ENCODE data around the gene TCP11L2.

The TCP11L2 gene

DNA sequence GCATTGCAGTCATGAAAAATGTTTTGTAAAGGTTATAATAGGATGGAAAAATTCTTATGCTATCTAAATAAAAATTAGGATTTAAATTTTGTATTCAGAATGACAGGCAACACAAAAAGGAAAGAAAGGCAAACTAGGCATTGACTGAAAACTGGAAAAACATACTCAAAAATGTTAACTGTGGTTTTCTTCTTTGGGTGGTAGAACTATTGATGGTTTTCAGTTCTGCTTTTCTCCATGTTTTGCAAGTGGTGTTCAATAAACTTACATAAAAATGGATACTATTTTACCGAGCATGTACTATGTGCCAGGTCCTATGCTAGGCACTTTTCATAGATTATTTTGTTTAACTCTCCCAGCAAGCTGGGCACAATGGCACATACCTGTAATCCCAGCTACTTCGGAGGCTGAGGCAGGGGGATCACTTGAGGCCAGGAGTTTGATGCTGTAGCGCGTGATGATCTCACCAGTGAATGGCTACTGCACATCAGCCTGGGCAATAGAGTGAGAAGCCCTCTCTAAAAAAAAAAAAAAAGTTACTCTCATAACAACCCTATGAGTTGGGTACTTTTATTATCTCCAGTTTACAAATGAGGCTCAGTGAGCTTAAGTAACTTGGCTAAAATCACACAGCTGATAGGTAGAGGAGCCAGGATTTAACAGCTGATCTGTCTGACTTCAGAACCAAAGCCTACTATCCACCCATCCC, 26.3 kb upstream of the TCP11L2 start:
- H3K36me3 ChIP-seq (ENCODE audit: insufficient read depth, low read length) = no peaks in the 10 kb centered on the region
- H3F3A ChIP-seq (ENCODE audit: low read depth) = no peaks in the 10 kb centered on the region
- H3K9ac ChIP-seq (ENCODE audit: low read depth, low read length, poor library complexity, severe bottlenecking) = no peak overlapping the region
- H2AFZ ChIP-seq (ENCODE audit: low read length) = no peak overlapping the region
- no peak overlapping the region for H3K4me2 ChIP-seq (ENCODE audit: low read depth, low read length, poor library complexity, severe bottlenecking)
- no peak overlapping the region for H3K4me3 ChIP-seq (ENCODE audit: low read length, poor library complexity, severe bottlenecking)
- TF ChIP-seq EZH2phosphoT487 (IDR thresholded peaks at IDR 0.05; ENCODE audit: borderline replicate concordance) = no peak
- TF ChIP-seq, protein P1, sequence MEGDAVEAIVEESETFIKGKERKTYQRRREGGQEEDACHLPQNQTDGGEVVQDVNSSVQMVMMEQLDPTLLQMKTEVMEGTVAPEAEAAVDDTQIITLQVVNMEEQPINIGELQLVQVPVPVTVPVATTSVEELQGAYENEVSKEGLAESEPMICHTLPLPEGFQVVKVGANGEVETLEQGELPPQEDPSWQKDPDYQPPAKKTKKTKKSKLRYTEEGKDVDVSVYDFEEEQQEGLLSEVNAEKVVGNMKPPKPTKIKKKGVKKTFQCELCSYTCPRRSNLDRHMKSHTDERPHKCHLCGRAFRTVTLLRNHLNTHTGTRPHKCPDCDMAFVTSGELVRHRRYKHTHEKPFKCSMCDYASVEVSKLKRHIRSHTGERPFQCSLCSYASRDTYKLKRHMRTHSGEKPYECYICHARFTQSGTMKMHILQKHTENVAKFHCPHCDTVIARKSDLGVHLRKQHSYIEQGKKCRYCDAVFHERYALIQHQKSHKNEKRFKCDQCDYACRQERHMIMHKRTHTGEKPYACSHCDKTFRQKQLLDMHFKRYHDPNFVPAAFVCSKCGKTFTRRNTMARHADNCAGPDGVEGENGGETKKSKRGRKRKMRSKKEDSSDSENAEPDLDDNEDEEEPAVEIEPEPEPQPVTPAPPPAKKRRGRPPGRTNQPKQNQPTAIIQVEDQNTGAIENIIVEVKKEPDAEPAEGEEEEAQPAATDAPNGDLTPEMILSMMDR (conservative IDR thresholded peaks at IDR 0.05; ENCODE audit: low read length) = no peak
- H3K27me3 ChIP-seq (ENCODE audit: insufficient read depth, low read length, poor library complexity, severe bottlenecking) = no peaks in the 10 kb centered on the region
- H4K20me1 ChIP-seq (ENCODE audit: insufficient read depth, low read length, poor library complexity, severe bottlenecking) = no peaks in the 10 kb centered on the region
- H3K9me3 ChIP-seq (ENCODE audit: insufficient read depth, low read depth, low read length) = no peaks in the 10 kb centered on the region
- H3K79me2 ChIP-seq (ENCODE audit: insufficient read depth, low read length) = no peaks in the 10 kb centered on the region
- no peaks in the 10 kb centered on the region for H3K4me1 ChIP-seq (ENCODE audit: insufficient read depth, low read length, poor library complexity, severe bottlenecking)
- H3K9me2 ChIP-seq (replicated peaks; ENCODE audit: low read depth, low read length) = no peaks in the 10 kb centered on the region

DNA sequence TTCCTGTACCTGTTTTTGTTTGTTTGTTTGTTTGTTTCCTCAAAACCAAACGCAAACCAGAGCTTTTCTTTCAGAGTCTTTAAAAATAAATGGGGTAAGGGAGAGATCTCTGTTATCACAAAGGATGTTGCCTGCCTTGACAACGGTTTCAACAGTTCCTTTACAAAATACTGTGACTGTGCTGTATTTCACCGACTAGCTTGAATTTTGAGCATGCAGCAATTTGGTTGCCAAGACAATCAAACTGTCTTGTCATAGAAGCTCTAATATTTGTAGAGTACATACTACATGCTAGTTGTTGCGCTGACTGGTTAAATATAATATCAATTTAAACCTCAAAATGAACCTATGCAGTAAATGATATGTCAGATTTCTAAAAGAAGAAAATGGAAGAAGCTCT, 22.4 kb upstream of the TCP11L2 start:
- Histone ChIP-seq H3K4me3 (ENCODE audit: low read length, poor library complexity, severe bottlenecking) (no peak overlapping the region), H3K36me3 (ENCODE audit: insufficient read depth, low read length) (no peaks in the 10 kb centered on the region), H2AFZ (ENCODE audit: low read length) (no peak overlapping the region), H3K9me2 (replicated peaks; ENCODE audit: low read depth, low read length) (no peaks in the 10 kb centered on the region), H3F3A (ENCODE audit: low read depth) (no peaks in the 10 kb centered on the region), H3K9ac (ENCODE audit: low read depth, low read length, poor library complexity, severe bottlenecking) (no peak overlapping the region), H3K4me2 (ENCODE audit: low read depth, low read length, poor library complexity, severe bottlenecking) (no peak overlapping the region), H3K4me1 (ENCODE audit: insufficient read depth, low read length, poor library complexity, severe bottlenecking) (peaks cover 3% of the 10 kb centered on the region), H3K27me3 (ENCODE audit: insufficient read depth, low read length, poor library complexity, severe bottlenecking) (no peaks in the 10 kb centered on the region), H3K9me3 (ENCODE audit: insufficient read depth, low read depth, low read length) (no peaks in the 10 kb centered on the region), H4K20me1 (ENCODE audit: insufficient read depth, low read length, poor library complexity, severe bottlenecking) (no peaks in the 10 kb centered on the region), H3K79me2 (ENCODE audit: insufficient read depth, low read length) (no peaks in the 10 kb centered on the region)
- TF ChIP-seq EZH2phosphoT487 (IDR thresholded peaks at IDR 0.05; ENCODE audit: borderline replicate concordance) = no peak
- TF ChIP-seq, protein P1 (conservative IDR thresholded peaks at IDR 0.05; ENCODE audit: low read length) = no peak

DNA sequence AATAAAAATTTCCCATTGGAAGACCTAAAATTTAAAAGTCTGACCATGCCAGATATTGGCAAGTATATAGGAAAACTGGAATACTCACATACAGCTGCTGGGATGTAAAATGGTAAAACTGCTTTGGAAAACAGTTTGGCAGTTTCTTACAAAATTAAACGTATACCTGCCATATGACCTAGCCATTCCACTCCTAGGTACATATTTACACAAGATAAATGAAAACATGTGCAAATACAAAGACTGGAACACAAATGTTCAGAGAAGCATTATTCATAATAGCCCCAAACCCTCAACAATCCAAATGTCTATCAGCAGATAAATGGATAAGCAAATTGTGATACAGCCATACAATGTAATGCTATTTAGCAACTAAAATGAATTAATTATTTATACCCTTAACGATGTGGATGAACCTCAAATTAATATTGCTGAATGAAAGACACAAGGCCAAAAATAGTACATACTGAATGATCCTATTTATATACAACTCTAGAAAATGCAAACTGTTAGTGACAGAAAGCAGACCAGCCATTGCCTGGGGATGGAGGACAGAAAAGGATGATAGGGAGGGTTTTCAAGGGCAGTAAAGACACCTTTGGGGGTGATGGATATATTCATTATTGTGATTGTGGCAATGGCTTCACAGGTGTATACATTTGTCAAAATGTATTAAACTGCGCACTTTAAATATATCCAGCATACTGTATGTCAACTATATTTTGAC, 21.3 kb upstream of the TCP11L2 start:
- Histone ChIP-seq H3K4me1 (ENCODE audit: insufficient read depth, low read length, poor library complexity, severe bottlenecking) (peaks cover 3% of the 10 kb centered on the region), H3F3A (ENCODE audit: low read depth) (no peaks in the 10 kb centered on the region), H3K9me2 (replicated peaks; ENCODE audit: low read depth, low read length) (no peaks in the 10 kb centered on the region), H3K4me3 (ENCODE audit: low read length, poor library complexity, severe bottlenecking) (no peak overlapping the region), H4K20me1 (ENCODE audit: insufficient read depth, low read length, poor library complexity, severe bottlenecking) (no peaks in the 10 kb centered on the region), H3K27me3 (ENCODE audit: insufficient read depth, low read length, poor library complexity, severe bottlenecking) (no peaks in the 10 kb centered on the region), H2AFZ (ENCODE audit: low read length) (no peak overlapping the region), H3K4me2 (ENCODE audit: low read depth, low read length, poor library complexity, severe bottlenecking) (no peak overlapping the region), H3K9me3 (ENCODE audit: insufficient read depth, low read depth, low read length) (no peaks in the 10 kb centered on the region), H3K79me2 (ENCODE audit: insufficient read depth, low read length) (no peaks in the 10 kb centered on the region), H3K36me3 (ENCODE audit: insufficient read depth, low read length) (no peaks in the 10 kb centered on the region), H3K9ac (ENCODE audit: low read depth, low read length, poor library complexity, severe bottlenecking) (no peak overlapping the region)
- TF ChIP-seq EZH2phosphoT487 (IDR thresholded peaks at IDR 0.05; ENCODE audit: borderline replicate concordance) = no peak
- TF ChIP-seq, protein P1 (conservative IDR thresholded peaks at IDR 0.05; ENCODE audit: low read length) = no peak

Data from Loucy (cell line).